OCI-LY3 (cell line): Measurements from ENCODE around the gene HRH3.

Experiments used
- EZH2phosphoT487 ChIP-seq: fragments of 200-600 bp; shearing (Covaris generic); IDR thresholded peaks from 2 replicates; pipeline ENCODE4 v1.6.1; 2018; ENCODE audit warnings: antibody characterized with exemption, mixed run types, low read depth
- TF ChIP-seq, protein P1 (sequence below): fragments of 200-600, 300-600 bp; sonication (generic); IDR thresholded peaks from 2 replicates; pipeline ENCODE4 v1.5.1; 2014; ENCODE audit warnings: antibody characterized with exemption, low read length, low read depth

GRCh38 chr20:62197801-62198200, 22.3 kb downstream of the HRH3 start:
- TF ChIP-seq, protein P1, sequence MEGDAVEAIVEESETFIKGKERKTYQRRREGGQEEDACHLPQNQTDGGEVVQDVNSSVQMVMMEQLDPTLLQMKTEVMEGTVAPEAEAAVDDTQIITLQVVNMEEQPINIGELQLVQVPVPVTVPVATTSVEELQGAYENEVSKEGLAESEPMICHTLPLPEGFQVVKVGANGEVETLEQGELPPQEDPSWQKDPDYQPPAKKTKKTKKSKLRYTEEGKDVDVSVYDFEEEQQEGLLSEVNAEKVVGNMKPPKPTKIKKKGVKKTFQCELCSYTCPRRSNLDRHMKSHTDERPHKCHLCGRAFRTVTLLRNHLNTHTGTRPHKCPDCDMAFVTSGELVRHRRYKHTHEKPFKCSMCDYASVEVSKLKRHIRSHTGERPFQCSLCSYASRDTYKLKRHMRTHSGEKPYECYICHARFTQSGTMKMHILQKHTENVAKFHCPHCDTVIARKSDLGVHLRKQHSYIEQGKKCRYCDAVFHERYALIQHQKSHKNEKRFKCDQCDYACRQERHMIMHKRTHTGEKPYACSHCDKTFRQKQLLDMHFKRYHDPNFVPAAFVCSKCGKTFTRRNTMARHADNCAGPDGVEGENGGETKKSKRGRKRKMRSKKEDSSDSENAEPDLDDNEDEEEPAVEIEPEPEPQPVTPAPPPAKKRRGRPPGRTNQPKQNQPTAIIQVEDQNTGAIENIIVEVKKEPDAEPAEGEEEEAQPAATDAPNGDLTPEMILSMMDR, result no peak
- no peak for TF ChIP-seq EZH2phosphoT487
